Mucosa of descending colon (tissue), 3 donors: ENCODE results near the gene ZNF100. TPM values are rescaled to one million over a fixed set of nuclear protein-coding genes. Genes with fewer than 3 reads are reported as not detected.
"Not testable (repeated sequence)": the region's sequence is repeated elsewhere in the genome, so short reads cannot be mapped to it uniquely, and the experiment has no call there.

Experiments used
- ATAC-seq: fragments of 200-7000 bp; cut with Tn5 transposase; one replicate; pipeline ENCODE4 v1.9.1; 2020; ENCODE audit warnings: mild to moderate bottlenecking, moderate library complexity
- DNase-seq, 3 donors: peaks; one replicate each; pipeline ENCODE4 v3.0.0-alpha.2; 2020
- H3K36me3 ChIP-seq: fragments of 200-600 bp; one replicate; pipeline ENCODE4 v1.8.0; 2021; ENCODE audit warnings: low read depth, mild to moderate bottlenecking
- H3K4me1 ChIP-seq: fragments of 200-600 bp; one replicate; pipeline ENCODE4 v1.8.0; 2021; ENCODE audit warnings: low read depth, mild to moderate bottlenecking
- H3K4me3 ChIP-seq: fragments of 200-600 bp; one replicate; pipeline ENCODE4 v1.8.0; 2021; ENCODE audit warnings: mild to moderate bottlenecking
- H3K9me3 ChIP-seq: fragments of 200-600 bp; one replicate; pipeline ENCODE4 v1.8.0; 2021; ENCODE audit warnings: mild to moderate bottlenecking
- intact Hi-C, 2 donors: fragments of 100-400 bp; cut with DNase I in 1 of 2; cut with micrococcal nuclease in 1 of 2; formaldehyde crosslinking; loops; one replicate each; pipeline versions ENCODE4 v1.11.0 to v1.11.1; 2022; cut with DNase I, micrococcal nuclease
- total RNA-seq, 3 donors: library from RNA; stranded (reverse); fragmentation: NEBNext Ultra II Directional in 2 of 3; extraction: Animal tissue kit (Norgen Biotek cat#: 25700) in 2 of 3; gene quantifications; one replicate each; pipeline versions ENCODE4 v1.2.1 to v1.2.4, GENCODE V29; 2021 to 2023
- TF ChIP-seq, protein P1 (sequence below): fragments of 200-600 bp; IDR thresholded peaks from one replicate; pipeline ENCODE4 v1.8.0; 2022; ENCODE audit warnings: antibody characterized with exemption, mild to moderate bottlenecking
- donor health status: DM: no; HTN: no; CAD: no; lungs with moderate emphysema.
- donor health status: DM: no; HTN: no; CAD: no.
- donor health status: DM: no; HTN: yes; CAD: no.

The ZNF100 gene
- total RNA-seq, 3 donors from 2014 or later, result 6.3 to 13.3 (median 10.9) TPM

GRCh38 chr19:21748088-21748487 is 19.3 kb downstream of the ZNF100 start:
- H3K9me3 ChIP-seq, result no peaks in the 10 kb centered on the region
- H3K4me3 ChIP-seq, result no peak overlapping the region
- TF ChIP-seq, protein P1, sequence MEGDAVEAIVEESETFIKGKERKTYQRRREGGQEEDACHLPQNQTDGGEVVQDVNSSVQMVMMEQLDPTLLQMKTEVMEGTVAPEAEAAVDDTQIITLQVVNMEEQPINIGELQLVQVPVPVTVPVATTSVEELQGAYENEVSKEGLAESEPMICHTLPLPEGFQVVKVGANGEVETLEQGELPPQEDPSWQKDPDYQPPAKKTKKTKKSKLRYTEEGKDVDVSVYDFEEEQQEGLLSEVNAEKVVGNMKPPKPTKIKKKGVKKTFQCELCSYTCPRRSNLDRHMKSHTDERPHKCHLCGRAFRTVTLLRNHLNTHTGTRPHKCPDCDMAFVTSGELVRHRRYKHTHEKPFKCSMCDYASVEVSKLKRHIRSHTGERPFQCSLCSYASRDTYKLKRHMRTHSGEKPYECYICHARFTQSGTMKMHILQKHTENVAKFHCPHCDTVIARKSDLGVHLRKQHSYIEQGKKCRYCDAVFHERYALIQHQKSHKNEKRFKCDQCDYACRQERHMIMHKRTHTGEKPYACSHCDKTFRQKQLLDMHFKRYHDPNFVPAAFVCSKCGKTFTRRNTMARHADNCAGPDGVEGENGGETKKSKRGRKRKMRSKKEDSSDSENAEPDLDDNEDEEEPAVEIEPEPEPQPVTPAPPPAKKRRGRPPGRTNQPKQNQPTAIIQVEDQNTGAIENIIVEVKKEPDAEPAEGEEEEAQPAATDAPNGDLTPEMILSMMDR, result no peak
- no peaks in the 10 kb centered on the region for H3K4me1 ChIP-seq
- DNase-seq, result no peak
- intact Hi-C loops, result no loop called here
- no peak for ATAC-seq
- peaks cover 6% of the 10 kb centered on the region for H3K36me3 ChIP-seq

GRCh38 chr19:21740559-21740958 is 26.8 kb downstream of the ZNF100 start:
- DNase-seq, result no peak
- ATAC-seq, result no peak
- no peaks in the 10 kb centered on the region for H3K36me3 ChIP-seq
- H3K4me1 ChIP-seq, result no peaks in the 10 kb centered on the region
- TF ChIP-seq, protein P1, result no peak
- intact Hi-C loops, result no loop called here
- no peak overlapping the region for H3K4me3 ChIP-seq
- peaks cover 24% of the 10 kb centered on the region for H3K9me3 ChIP-seq

DNA sequence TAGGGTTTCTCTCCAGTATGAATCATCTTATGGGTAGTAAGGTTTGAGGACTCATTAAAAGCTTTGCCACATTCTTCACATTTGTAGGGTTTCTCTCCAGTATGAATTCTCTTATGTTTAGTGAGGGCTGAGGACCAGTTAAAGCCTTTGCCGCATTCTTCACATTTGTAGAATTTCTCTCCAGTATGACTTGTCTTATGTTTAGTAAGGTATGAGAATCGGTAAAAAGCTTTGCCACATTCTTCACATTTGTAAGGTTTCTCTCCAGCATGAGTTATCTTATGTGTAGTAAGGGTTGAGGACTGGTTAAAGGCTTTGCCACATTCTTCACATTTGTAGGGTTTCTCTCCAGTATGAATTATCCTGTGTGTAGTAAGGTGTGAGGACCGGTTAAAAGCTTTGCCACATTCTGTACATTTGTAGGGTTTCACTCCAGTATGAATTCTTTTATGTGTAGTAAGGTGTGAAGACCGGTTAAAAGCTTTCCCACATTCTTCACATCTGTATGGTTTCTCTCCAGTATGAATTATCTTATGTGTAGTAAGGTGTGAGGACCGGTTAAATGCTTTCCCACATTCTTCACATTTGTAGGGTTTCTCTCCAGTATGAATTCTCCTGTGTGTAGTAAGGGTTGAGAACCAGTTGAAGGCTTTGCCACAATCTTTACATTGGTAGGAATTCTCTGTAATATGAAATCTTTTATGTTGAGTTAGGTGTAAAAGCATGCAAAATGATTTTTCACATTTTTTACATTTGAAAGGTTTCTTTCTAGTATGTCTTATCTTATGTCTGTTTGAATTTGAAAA is 40.2 kb downstream of the ZNF100 start:
- intact Hi-C loops, DNase-seq, ATAC-seq, H3K4me1 ChIP-seq, H3K36me3 ChIP-seq, H3K4me3 ChIP-seq: not testable (repeated sequence)
- peaks cover 84% of the 10 kb centered on the region for H3K9me3 ChIP-seq

DNA sequence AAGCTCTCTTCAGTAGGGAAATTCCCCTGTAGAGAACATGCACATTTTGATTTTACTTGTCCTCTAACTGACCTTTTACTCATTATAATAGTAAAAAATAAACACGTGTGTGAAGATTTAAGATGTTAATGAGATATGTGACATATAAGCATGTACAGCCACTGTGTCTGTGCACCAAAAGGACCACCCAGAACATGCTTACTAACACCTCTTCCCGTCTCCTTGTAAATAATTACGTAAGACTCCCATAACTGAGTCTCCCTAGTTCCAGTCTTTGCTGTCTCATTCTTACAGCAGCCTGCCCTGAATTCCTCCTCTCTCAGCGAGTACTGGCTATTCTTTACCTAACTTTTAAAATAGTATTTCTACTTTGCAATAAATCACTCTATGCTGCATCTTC is 53.6 kb downstream of the ZNF100 start:
- no peak for ATAC-seq
- no peaks in the 10 kb centered on the region for H3K36me3 ChIP-seq
- TF ChIP-seq, protein P1, result no peak
- H3K4me1 ChIP-seq, result no peaks in the 10 kb centered on the region
- no peak for DNase-seq
- H3K9me3 ChIP-seq, result peaks cover 21% of the 10 kb centered on the region
- intact Hi-C loops, result no loop called here
- H3K4me3 ChIP-seq, result no peak overlapping the region

DNA sequence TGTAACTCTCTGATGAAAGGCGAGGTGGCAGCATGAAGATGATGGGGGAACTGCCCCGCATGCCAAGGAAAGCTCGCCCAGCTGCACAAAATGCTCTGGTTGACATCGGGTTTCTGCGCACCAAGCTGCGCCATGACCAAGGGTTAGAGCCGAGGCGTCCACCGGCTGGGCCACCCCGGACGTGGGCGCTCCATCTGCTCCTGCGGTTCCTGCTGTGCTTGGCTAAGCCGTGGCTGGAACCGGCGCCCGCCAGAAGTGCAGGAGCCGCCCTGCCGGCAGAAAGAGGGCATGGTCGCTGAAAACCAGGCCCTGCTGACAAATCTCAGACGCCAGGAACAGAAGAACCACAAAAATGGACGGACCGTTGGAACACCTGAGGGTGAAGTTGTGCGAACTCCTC is 57.9 kb downstream of the ZNF100 start:
- intact Hi-C loops, result no loop called here
- Histone ChIP-seq H3K4me3 (no peak overlapping the region), H3K36me3 (no peaks in the 10 kb centered on the region), H3K9me3 (peaks cover 2% of the 10 kb centered on the region), H3K4me1 (no peaks in the 10 kb centered on the region)
- TF ChIP-seq, protein P1, result no peak
- ATAC-seq (no peak), DNase-seq (no peak)

DNA sequence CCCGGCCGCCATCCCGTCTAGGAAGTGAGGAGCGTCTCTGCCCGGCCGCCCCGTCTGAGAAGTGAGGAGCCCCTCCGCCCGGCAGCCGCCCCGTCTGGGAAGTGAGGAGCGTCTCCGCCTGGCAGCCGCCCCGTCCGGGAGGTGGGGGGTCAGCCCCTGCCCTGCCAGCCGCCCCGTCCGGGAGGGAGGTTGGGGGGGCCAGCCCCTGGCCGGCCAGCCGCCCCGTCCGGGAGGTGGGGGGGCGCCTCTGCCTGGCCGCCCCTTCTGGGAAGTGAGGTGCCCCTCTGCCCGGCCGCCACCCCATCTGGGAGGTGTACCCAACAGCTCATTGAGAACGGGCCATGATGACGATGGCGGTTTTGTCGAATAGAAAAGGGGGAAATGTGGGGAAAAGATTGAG is 59.5 kb downstream of the ZNF100 start:
- H3K4me1 ChIP-seq, ATAC-seq, H3K36me3 ChIP-seq: not testable (repeated sequence)

More for the DNA sequence above, 59.5 kb downstream of the ZNF100 start:
- intact Hi-C loops, H3K4me3 ChIP-seq, H3K9me3 ChIP-seq, DNase-seq: not testable (repeated sequence)
